Fibroblast of skin of right quadriceps (primary cell): ENCODE results near the gene OR52A1.
"Not testable (repeated sequence)": the region's sequence is repeated elsewhere in the genome, so short reads cannot be mapped to it uniquely, and the experiment has no call there.

Experiments used
- DNase-seq: peaks from one replicate; pipeline ENCODE4 v3.0.0-alpha.2; 2013

OR52A1 gene

GRCh38 chr11:5154657-5155056 lies at the start of gene OR52A1:
OR52A1 (minus strand) TSS chr11:5154757; CDS start chr11:5152369, 2,388 bp downstream.
- DNase-seq: no peak

- no peak for DNase-seq
These were observed 48.8 kb upstream of the OR52A1 start for GRCh38 chr11:5203366-5203765.

DNA sequence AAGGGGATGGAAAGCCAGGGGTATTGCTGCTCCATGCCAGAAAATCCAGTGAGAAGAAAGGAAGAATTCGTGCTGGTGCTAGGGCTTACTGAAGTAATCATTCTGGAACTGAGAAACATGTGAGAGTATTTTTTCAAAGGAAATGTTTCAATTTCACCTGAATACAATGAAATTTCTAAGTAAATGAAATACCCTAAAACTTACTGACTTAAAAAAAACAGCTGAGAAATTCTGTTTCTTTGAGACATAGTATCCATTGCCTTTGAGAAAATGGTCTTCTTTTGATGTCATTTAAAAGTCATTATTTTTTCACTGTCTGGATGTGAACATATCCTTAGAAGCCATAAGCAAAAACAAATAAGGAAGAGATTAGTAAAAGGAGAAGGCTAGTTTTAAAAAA lies 46.0 kb upstream of the OR52A1 start, which contains the start of gene OR51V1:
Gene OR51V1 (minus strand): TSS at position 101 of the 400 bp plus-strand sequence. CDS start 0 bp downstream, at position 101.
- no peak for DNase-seq

- DNase-seq: no peak
These were observed 43.7 kb upstream of the OR52A1 start for GRCh38 chr11:5198285-5198684.

GRCh38 chr11:5197536-5197935 lies 43.0 kb upstream of the OR52A1 start:
- DNase-seq: no peak

DNA sequence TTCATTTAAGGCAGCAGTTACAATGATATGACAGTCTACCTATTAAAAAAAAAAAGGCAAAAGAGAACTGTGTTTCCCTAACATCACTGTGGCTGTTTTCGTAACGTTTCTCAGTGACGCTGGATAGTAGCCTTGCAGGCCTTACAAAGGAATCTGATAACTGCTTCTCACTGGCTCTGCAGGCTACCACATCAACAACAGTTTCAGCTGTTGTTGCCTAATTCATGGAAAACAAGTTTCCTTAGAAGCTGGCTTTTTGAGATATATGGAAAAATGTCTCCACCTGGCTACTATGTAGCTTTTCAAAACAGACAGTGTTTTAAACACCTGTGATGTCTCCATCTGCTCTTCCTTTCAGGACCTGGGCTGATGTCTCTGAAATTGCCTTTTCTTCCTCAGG lies 42.2 kb upstream of the OR52A1 start:
- no peak for DNase-seq

DNA sequence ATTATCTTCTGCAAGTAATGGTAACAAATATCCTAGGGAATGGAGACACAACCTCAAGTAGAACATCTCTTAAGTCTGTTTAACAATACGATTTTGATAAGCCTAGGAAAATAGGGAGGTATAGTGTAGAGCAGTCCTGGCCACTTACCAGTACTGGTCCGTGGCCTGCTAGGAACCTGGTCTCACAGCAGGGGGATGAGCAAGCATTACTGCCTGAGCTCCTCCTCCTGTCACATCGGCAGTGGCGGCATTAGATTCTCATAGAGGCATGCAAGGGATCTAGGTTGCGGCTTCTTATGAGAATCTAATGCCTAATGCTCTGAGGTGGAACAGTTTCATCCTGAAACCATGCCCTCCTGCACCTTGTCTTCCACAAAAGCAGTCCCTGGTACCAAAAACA lies 41.5 kb upstream of the OR52A1 start:
- DNase-seq: no peak

- no peak for DNase-seq
These were observed 38.2 kb upstream of the OR52A1 start for GRCh38 chr11:5192738-5193137.

DNA sequence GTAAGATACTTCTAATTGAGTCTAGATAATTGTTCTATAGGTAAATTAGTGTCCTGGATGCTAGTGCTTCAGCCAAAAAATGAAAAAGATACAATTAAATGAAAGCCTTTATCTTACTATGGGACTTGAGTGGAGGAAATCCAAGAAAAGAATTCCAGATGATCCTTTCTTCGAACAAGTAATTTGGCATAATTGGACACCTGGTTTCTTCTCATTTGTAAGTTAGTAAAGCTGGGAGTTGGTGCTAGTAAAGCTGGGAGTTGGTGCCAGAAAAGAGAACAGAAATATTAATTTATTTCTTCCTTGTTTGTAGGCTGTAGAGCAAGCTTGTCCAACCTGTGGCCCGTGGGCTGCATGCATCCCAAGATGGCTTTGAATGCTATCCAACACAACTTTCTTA lies 33.6 kb upstream of the OR52A1 start:
- no peak for DNase-seq

GRCh38 chr11:5178046-5178837 lies 23.7 kb upstream of the OR52A1 start:
- no peak for DNase-seq

GRCh38 chr11:5174934-5175333 lies 20.4 kb upstream of the OR52A1 start:
- DNase-seq: no peak

DNA sequence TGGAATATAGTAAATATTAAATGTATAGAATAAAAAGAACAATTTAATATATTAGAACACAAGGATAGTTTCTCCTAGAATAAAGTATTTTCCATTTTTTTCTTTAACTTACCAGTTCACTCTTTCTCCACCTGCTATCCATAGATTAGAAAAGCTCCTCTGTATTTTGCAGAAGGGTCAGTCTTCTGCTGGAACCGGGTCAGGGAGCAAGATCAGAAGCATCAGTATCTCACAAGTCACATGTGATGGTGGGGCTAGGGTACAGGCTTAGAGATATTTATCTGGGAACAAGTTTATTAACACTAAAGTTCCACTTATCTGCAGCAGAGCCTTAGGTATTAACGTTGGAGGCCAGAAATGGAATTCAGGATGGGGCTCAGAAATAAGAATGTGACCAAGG lies 17.3 kb upstream of the OR52A1 start:
- no peak for DNase-seq

GRCh38 chr11:5165898-5166297 lies 11.3 kb upstream of the OR52A1 start:
- not testable (repeated sequence) for DNase-seq

GRCh38 chr11:5164807-5165206 lies 10.2 kb upstream of the OR52A1 start:
- not testable (repeated sequence) for DNase-seq

- DNase-seq: not testable (repeated sequence)
These were observed 6.5 kb upstream of the OR52A1 start for GRCh38 chr11:5161045-5161444.

DNA sequence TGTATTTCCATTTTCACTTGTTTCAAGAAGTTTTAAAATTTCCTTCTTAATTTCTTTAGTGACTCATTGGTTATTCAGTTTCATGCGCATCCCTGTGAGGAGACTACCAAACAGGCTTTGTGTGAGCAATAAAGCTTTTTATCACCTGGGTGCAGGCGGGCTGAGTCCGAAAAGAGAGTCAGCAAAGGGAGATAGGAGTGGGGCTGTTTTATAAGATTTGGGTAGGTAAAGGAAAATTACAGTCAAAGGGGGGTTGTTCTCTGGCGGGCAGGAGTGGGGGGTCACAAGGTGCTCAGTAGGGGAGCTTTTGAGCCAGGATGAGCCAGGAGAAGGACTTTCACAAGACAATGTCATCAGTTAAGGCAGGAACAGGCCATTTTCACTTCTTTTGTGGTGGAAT lies 5.7 kb upstream of the OR52A1 start:
- DNase-seq: not testable (repeated sequence)

GRCh38 chr11:5159806-5160205 lies 5.2 kb upstream of the OR52A1 start:
- no peak for DNase-seq

GRCh38 chr11:5153574-5154431 lies 754 bp downstream of the OR52A1 start:
- DNase-seq: no peak

DNA sequence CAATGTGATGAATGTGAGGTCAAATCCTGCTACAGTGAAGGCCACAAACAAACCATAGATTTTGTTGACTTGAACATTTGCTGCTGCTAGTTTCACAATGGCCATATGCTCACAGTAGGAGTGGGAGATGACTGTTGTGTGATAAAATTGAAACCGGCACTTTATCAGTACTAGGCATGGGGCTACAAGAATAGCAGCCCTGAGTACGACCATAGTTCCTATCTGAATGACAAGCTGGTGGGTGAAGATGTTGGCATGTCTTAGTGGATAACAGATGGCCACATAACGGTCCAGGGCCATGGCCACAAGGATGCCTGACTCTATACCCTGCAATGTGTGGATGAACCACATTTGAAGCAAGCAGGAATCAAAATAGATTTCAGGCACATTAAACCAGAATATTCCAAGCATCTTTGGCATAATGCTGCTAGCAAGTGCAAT lies 2.8 kb downstream of the OR52A1 start:
- DNase-seq: no peak

DNA sequence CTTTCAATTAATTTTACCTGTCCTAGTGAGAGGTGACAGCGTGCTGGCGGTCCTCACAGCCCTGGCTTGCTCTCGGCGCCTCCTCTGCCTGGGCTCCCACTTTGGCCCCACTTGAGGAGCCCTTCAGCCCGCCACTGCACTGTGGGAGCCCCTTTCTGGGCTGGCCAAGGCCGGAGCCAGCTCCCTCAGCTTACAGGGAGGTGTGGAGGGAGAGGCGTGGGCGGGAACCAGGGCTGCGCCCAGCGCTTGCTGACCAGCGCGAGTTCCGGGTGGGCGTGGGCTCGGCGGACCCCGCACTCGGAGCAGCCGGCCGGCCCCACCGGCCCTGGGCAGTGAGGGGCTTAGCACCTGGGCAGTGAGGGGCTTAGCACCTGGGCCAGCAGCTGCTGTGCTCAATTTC lies 10.4 kb downstream of the OR52A1 start:
- not testable (repeated sequence) for DNase-seq

GRCh38 chr11:5137996-5138395 lies 16.6 kb downstream of the OR52A1 start, which contains the start of gene OR52A5:
OR52A5 (minus strand) TSS chr11:5138356; CDS start chr11:5132642, 5,714 bp downstream.
- DNase-seq: no peak

DNA sequence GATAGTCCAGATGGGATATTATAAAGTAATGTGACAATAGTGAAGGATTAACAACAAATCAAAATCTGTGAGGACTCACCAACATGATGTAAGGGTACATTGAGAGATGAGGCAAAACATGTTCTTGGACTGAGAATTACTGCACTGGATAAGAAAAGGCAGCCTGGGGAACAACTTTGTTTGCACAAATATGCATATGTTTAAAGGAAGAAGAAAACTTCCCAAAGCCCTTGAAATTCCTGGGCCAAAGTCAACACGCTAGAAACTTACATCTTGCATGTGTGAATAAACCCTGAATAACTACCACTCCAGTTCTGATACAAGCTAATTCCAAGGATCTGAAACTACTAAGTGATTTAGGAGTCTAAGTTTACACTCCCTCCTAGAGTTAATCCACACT lies 17.5 kb downstream of the OR52A1 start:
- no peak for DNase-seq

GRCh38 chr11:5136261-5136660 lies 18.3 kb downstream of the OR52A1 start:
- no peak for DNase-seq
